Right kidney (tissue), 1 donor: ENCODE results near the gene MAP4K2.

Experiments
- DNase-seq: peaks from one replicate; pipeline ENCODE4 v3.0.0-alpha.2; 2016

Gene MAP4K2

GRCh38 chr11:64810891-64811272 is 7.9 kb upstream of the MAP4K2 start:
- DNase-seq: no peak

DNA sequence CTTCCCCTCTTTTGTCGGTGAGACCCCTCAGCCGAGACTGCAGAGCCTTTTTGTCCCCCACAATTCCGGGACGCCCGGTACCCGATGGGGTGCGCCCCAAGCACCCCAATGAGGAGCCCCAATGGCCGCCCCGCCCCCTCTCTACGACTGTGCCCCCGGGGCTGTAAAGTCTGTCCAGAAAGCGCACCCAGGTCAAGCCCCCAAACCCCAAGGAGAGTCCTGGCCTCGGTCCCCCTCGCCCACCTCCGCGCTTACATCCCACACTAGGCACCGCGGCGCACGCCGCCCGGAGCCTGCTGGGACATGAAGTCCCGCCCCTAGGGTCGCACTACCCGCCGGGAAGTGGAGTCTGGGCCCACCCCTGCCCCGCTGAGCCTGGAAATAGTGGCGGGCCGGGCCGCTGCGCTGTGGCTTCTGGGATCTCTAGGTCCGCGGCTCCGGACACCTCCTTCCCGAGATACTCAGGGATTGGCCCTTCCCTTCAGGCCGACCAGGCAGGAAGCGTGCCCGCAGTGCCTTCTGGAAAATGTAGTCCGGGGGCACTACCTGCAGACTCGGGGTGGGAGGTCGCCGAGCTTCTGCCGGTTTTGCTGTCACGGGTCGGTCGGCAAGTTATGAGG is 7.4 kb upstream of the MAP4K2 start, which contains the start of gene MEN1:
MEN1 (minus strand) TSS at position 281 of the 620 bp plus-strand sequence. CDS start 442 bp downstream, outside the sequence.
- DNase-seq: peak; percentile 82

DNA sequence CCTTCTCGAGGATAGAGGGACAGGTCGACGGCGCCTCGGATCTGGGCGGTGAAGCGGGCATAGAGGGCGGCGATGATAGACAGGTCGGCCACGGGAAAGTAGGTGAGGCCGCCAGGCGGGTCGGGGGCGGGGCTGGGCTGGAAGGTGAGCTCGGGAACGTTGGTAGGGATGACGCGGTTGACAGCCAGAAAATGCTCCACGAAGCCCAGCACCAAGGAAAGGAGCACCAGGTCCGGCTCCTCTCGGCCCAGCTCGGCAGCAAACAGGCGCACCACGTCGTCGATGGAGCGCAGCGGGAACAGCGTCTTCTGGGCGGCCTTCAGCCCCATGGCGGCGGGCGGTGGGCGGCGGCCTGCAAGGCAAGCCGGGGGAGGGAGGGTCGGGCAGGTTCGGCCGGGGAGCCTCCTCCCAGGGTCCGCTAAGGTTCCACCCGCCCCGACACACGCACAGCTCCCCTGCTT is 6.8 kb upstream of the MAP4K2 start:
- DNase-seq: peak; percentile 61

DNA sequence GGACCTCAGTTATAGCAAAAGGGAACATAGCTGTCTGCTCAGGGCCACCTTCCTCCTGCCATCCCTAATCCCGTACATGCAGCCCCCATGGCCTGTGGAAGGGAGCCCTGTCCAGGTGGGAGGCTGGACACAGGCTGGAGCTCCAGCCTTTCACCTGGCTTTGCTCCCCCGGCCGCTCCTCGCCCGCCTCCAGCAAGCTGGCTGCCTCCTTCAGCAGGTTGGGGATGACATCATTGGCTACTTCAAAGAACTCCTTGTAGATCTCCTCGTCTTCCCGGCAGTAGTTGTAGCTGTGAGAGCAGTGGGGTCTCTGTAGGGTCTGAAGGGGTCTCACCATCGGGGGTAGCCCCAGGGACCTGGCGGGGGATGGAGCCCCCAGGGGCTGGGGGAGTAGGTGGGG is 2.5 kb upstream of the MAP4K2 start:
- no peak for DNase-seq

- no peak for DNase-seq
Measured at GRCh38 chr11:64804346-64805210, 1.6 kb upstream of the MAP4K2 start.

GRCh38 chr11:64803846-64804345 is 882 bp upstream of the MAP4K2 start:
- no peak for DNase-seq

GRCh38 chr11:64802370-64803157 is 450 bp downstream of the MAP4K2 start:
- DNase-seq: peak; percentile 49

DNA sequence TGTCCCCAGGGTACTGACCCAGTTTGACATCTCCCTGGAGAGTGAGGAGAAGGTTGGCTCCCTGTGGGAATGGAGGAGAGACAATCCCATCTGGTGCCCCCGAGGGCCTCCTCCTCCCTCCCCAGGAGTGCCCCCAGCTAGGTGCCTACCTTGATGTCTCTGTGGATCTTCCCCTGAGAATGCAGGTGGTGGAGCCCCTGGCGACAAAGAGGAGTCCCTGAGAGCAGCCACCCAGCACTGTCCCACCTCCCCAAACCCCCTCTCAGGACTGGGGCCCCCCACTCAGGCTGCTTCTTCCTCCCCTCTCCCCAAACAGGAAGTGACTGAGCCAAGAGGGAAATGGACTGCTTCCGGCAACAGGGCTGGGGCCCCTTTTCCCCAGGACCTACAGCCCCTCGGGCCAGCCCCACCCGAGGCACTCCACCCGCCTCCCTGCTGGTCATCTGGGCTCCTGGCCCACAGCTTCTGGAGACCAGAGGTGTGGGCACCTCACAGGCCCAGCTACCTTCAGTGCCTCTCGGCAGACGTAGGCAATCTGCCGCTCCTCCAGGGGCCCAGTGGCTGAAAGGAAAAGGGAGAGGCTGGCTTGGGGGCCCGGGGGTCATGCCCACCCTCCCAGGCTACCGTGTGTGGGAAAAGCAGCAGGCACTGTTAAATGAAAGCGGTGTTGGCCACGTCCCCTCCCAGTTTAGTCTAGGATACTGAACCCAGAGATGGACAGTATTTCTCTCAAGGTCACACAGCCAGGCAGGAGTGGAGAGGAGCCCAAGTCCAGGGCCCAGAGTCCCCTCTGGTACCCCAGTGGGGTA is 1.2 kb downstream of the MAP4K2 start:
- DNase-seq: peak; percentile 36

- DNase-seq: no peak
Measured at GRCh38 chr11:64801158-64801464, 1.9 kb downstream of the MAP4K2 start.

DNA sequence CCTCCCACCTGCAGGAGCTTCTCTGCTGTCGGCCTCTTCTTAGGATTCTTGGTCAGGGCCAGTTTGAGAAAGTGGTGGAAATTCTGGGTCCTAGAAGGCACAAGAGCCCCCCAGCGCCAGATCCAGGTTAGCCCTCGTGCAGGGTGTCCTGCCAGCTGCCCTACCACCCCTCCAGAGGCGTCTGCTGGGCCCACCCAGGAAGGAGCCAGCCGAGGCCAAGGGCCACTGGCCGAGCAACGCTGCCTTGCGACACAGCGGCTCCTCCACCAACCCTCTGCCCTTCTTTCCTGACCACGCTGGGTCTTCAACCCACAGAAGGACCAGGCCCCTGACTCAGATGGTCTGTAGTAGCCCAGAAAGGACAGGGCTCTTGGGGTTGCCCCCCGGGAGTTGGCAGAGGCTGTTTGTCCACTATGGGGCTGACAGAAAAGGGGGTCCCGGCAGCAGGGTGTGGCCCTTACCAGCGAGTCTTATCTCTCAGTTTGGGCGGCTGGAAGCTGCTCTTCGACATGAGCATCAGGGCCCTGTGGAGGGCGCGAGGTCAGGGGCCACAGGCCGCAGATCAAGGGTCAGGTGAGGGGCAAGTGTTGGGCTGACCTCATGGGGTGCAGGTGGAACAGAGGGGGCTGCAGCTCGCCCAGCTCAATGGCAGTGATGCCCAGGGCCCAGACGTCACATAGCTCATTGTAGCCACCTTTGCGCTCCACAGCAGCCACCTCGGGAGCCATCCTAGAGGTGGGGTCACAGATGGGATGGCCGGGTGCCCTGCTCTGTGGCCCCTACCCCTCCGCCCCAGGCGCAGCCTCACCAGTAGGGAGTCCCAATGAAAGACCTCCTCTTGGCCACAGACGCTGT is 2.5 kb downstream of the MAP4K2 start:
- DNase-seq: no peak

- peak; percentile 42 for DNase-seq
Measured at GRCh38 chr11:64799623-64800302, 3.3 kb downstream of the MAP4K2 start.

DNA sequence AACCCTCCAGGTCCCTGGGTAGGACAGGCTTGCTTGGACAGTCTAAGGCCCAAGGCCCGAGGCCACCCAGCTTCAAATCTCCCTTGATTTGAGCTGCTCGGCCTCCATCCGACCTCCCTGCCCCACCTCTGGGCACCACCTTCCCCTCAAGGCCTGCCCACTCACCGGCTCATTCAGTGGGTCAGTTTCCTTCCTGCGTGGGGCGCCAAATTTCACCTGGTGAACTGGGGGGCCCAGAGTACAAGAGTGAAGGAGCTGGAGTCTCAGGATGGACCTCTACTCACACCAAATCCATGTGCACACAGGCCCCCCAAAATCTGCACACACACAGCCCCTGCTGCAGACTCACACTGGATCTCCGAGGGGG is 3.8 kb downstream of the MAP4K2 start:
- DNase-seq: no peak

DNA sequence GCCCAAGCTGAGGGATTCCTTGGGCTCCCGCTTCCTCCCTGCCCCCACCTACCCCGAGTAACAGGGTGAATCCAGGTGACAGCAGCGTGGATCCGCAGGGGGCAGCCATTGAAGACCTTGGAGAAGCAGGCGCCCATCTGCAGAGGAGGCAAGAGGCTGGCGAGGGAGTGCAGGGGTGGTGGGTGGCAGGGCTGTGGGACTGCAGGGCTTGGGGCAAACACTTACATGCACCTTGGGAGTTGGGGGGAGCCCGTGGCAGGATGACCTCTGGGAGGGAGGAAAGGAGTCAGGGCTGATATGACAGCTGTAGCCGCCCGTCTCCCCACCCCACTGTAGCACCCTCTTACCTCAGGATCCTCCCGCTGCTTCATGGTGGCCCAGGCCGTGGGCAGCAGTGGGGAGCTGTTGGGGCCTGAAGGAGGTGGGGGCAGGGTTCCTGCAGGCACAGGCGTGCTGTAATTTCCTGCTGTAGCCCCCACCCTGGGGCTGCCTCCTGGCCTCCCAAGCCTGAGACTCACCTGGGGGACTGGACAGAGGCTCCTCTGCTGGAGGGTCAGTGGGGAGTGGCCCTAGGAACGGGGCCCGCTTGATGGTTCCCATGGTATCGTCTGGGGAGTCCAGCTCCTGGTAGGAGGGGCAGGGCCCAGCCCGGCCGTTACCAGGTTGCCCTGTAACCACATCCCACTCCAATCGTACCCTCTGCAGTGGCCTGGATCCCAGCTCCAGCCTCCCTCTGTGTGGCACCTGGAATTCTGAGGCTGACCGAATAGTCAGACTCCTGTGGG is 6.1 kb downstream of the MAP4K2 start:
- DNase-seq: no peak

DNA sequence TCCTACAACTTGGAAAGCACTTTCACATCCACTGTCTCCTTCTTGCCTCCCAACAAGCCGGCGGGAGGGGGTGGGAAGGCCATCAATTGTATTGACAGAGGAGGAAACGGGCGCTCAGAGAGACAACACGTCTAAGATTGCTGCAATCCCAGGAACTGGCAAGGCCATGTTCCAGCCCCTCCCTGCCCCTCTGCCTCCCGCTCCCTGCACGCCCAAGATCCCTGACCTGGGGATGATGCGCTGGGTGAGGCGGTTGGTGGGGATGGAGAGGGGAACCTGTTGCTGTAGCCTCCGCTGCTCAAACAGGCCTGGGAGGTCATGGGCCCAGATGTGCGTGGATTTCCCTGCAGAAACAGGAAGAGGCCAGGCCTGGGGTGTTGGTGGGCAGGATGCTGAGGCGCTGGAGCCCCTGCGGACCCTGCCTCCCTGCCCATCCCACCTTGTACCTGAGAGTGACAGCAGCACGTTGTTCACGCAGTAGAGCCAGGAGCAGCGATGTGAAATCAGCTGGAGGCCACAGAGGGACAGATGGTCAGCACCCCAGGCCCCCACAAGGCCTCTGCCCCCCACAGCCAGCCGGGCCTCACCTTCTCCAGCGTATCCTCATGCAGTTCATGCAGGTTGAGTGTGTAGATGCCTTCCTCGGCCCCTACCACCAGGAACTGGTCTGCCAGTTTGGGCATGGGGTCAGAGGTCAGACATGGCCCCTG is 6.8 kb downstream of the MAP4K2 start:
- no peak for DNase-seq

DNA sequence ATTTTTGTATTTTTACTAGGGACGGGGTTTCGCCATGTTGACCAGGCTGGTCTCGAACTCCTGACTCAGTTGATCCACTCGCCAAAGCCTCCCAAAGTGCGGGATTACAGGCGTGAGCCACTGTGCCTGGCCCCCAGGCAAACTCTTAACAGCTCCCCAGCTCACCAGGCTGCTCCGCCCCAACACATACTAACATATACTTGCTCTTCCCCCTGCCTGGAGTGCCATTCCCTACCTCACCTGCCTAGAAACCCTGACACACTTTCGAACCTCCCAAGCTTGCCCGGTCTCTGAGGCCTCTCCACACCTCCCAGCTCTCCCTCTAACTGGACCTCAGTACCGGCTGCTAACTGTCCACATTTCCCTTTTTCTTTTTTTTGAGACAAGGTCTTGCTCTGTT is 8.5 kb downstream of the MAP4K2 start:
- no peak for DNase-seq

DNA sequence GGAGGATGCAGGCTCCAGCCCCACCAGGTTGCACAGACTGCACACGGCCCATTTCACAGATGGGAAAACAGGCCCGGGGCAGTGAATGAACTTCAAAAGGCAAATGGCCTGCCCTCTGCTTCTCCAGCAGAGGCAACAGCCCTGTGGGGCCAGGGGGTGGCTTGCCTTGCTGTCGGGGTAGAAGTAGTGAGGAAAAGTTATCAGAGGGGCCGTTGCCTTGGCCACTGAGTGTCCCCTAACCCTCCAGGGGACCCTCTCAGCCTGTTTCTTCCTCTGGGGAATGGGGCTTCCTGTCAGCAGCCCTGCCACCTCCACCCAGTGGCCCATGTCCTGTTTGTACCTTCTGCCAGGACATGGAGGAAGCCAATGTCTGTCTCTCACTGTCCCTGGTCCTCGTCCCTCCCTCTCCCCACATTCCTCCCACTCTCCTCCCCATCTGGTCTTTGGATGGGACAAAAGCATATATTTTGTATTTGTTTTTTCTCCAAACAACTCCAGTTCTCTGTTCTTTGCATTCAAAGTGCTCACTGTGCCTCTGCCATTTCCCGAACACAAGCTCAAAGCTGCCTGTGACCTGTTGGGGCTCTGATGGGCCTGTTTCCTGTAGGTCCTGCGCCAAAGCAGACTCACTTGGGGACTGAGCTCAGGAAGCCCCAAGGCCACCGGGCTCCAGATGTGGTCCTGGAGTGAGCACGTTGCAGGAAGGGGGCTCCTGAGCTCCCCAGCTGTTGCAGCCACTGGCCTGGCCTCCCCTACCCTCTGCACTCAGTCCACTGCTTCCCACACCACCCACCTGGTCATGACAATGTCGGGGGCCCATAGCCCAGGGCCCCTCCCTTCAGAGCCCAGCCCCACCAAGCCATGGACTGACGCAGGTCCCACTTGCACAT is 9.5 kb downstream of the MAP4K2 start:
- no peak for DNase-seq

- no peak for DNase-seq
Measured at GRCh38 chr11:64792482-64792881, 10.5 kb downstream of the MAP4K2 start.

GRCh38 chr11:64791781-64792291 is 11.2 kb downstream of the MAP4K2 start:
- no peak for DNase-seq
